T-cell (primary cell): Measurements from ENCODE around the gene SPATA13. TPM values are rescaled to one million over a fixed set of nuclear protein-coding genes. Genes with fewer than 3 reads are reported as not detected.

ENCODE experiments used
- ATAC-seq, 4 experiments: fragments of 200-7000 bp in 3 of 4; fragments of 150-1000 bp in 1 of 4; cut with Tn5 transposase; replicated peaks in 1 of 4; 1 replicate in 3 of 4; 2 replicates in 1 of 4; pipeline ENCODE4 v1.10.0; 2021; ENCODE audit warnings: moderate library complexity in 3 of 4, mild to moderate bottlenecking in 2 of 4, moderate number of reproducible peaks in 1 of 4
- CTCF ChIA-PET, 2 donors: fragments of 300-600 bp; sonication (Branson Sonifier 250); formaldehyde crosslinking; loops; one replicate each; lab custom pipeline; 2022; ENCODE audit warnings: antibody characterized with exemption in 2 of 2; lab: Charles Lee
- POLR2A ChIA-PET, 2 donors: fragments of 300-600 bp; sonication (Branson Sonifier 250); formaldehyde crosslinking; loops; one replicate each; lab custom pipeline; 2022; ENCODE audit warnings: antibody characterized with exemption in 2 of 2; lab: Charles Lee
- DNase-seq, 35 experiments: peaks; one replicate each; pipeline versions ENCODE4 v3.0.0 to v3.0.0-alpha.2; 2013 to 2023
- H3K27ac ChIP-seq: one replicate; pipeline ENCODE4 v1.5.1; 2013; ENCODE audit warnings: low read length
- H3K27me3 ChIP-seq, 2 experiments: replicated peaks in 1 of 2; 1 replicate in 1 of 2; 2 replicates in 1 of 2; pipeline versions ENCODE4 v1.6.1 to v1.7.0; 2013; ENCODE audit warnings: low read length in 1 of 2, mixed read lengths in 1 of 2; ENCODE audit not compliant: control insufficient read depth in 2 of 2, insufficient read depth in 2 of 2; ENCODE audit errors: extremely low read depth in 1 of 2
- H3K36me3 ChIP-seq, 2 donors: 1 replicate in 1 of 2; 2 replicates in 1 of 2; pipeline versions ENCODE4 v1.6.1 to v1.7.0; 2013; ENCODE audit warnings: low read length in 1 of 2; ENCODE audit not compliant: control insufficient read depth in 2 of 2, insufficient read depth in 1 of 2; ENCODE audit errors: extremely low read depth in 1 of 2
- H3K4me1 ChIP-seq, 2 experiments: 1 replicate in 1 of 2; 2 replicates in 1 of 2; pipeline versions ENCODE4 v1.6.1 to v1.7.0; 2013; ENCODE audit warnings: low read length in 2 of 2, mixed read lengths in 1 of 2; ENCODE audit not compliant: insufficient read depth in 2 of 2, control insufficient read depth in 1 of 2; ENCODE audit errors: extremely low read depth in 1 of 2
- H3K4me3 ChIP-seq, 2 donors: 1 replicate in 1 of 2; 2 replicates in 1 of 2; pipeline versions ENCODE4 v1.5.1 to v1.7.0; 2013; ENCODE audit warnings: mild to moderate bottlenecking in 2 of 2, low read length in 1 of 2, moderate library complexity in 1 of 2; ENCODE audit not compliant: control insufficient read depth in 1 of 2; ENCODE audit errors: extremely low read depth in 1 of 2
- H3K9me3 ChIP-seq: 2 replicates; pipeline ENCODE4 v1.7.0; 2013
- H3K27ac Mint-ChIP-seq, 2 donors: one replicate each; pipeline ENCODE4 v1.8.0; 2020 to 2021; ENCODE audit warnings: mild to moderate bottlenecking in 2 of 2, mixed read lengths in 2 of 2
- H3K27me3 Mint-ChIP-seq, 2 donors: one replicate each; pipeline ENCODE4 v1.8.0; 2021 to 2022; ENCODE audit warnings: mixed read lengths in 2 of 2
- H3K36me3 Mint-ChIP-seq: one replicate; pipeline ENCODE4 v1.8.0; 2021; ENCODE audit warnings: mixed read lengths
- H3K4me1 Mint-ChIP-seq, 3 donors: one replicate each; pipeline ENCODE4 v1.8.0; 2020 to 2022; ENCODE audit warnings: mixed read lengths in 3 of 3, mild to moderate bottlenecking in 1 of 3
- H3K4me3 Mint-ChIP-seq, 3 donors: one replicate each; pipeline ENCODE4 v1.8.0; 2020 to 2022; ENCODE audit warnings: mild to moderate bottlenecking in 3 of 3, mixed read lengths in 3 of 3, moderate library complexity in 3 of 3
- H3K9me3 Mint-ChIP-seq, 3 donors: one replicate each; pipeline ENCODE4 v1.8.0; 2020 to 2022; ENCODE audit warnings: mixed read lengths in 3 of 3
- WGBS: methylation state at CpG from one replicate; pipeline ENCODE4 v1.1.5; 2013; ENCODE audit warnings: missing lambda C conversion rate; ENCODE audit not compliant: insufficient coverage; 5-methylcytosine and 5-hydroxymethylcytosine counted together
- total RNA-seq, 35 experiments: library from RNA in 6 of 35; stranded (reverse) in 6 of 35; fragments of 120-200 nt in 1 of 35; gene quantifications; one replicate each; pipeline versions ENCODE4 v1.2.1 to v1.2.4 and lab custom pipeline; 2013 to 2026

SPATA13 gene
- total RNA-seq, 5 donors from 2014 or later (not counting 1 experiment from before 2014, with no cell fraction given): 90.3 to 109 (median 104) TPM

- Histone ChIP-seq H3K4me3 (no peak overlapping the region), H3K36me3 (peaks cover 4 to 13% of the 10 kb centered on the region in 2 donors), H3K4me1 (peaks cover 70 to 85% of the 10 kb centered on the region in 2 experiments), H3K27me3 (no peaks in the 10 kb centered on the region), H3K27ac (peak overlapping the region; percentile 83), H3K9me3 (no peaks in the 10 kb centered on the region)
- Mint-ChIP-seq H3K4me1 (peaks cover 89 to 95% (median 92%) of the 10 kb centered on the region in 3 donors), H3K27me3 (no peaks in the 10 kb centered on the region), H3K36me3 (peaks cover 19% of the 10 kb centered on the region), H3K4me3 (peak overlapping the region; percentile 62 to 94 (median 69)), H3K9me3 (no peaks in the 10 kb centered on the region), H3K27ac (peak overlapping the region; percentile 96 to 99)
- ChIA-PET POLR2A (interaction anchor here (0.6 to 7.2 kb wide), 5 partner anchors 10 to 26 kb away, joined by 3 to 93 read pairs (median 13); no protein-coding TSS in a partner anchor), CTCF (interaction anchor here in 1 of 2 donors (0.6 to 2.8 kb wide), 6 partner anchors 11 to 45 kb away, joined by 4 to 16 read pairs (median 8); no protein-coding TSS in a partner anchor)
- DNase-seq: no peak
- no peak for ATAC-seq
These were observed 114.5 kb downstream of the SPATA13 start for GRCh38 chr13:24275041-24275440.

- POLR2A ChIA-PET: interaction anchor here in 1 of 2 donors (1.2 kb wide), 1 partner anchor 10 kb away, joined by 3 read pairs; no protein-coding TSS in a partner anchor
- peak in 1 of 4 experiments; percentile 26 for ATAC-seq
- Mint-ChIP-seq H3K36me3 (peaks cover 31% of the 10 kb centered on the region), H3K4me3 (peak overlapping the region; percentile 22 to 59 (median 22)), H3K4me1 (peaks cover 91 to 94% (median 91%) of the 10 kb centered on the region in 3 donors), H3K27me3 (no peaks in the 10 kb centered on the region), H3K9me3 (no peaks in the 10 kb centered on the region), H3K27ac (peak overlapping the region; percentile 96 to 99)
- no peaks in the 10 kb centered on the region for H3K27me3 ChIP-seq
- H3K27ac ChIP-seq: peak overlapping the region; percentile 83
- peaks cover 60 to 86% of the 10 kb centered on the region in 2 experiments for H3K4me1 ChIP-seq
- no peak overlapping the region for H3K4me3 ChIP-seq
- WGBS: no CpG with 5 or more reads among the region's 2 CpGs
- CTCF ChIA-PET: interaction anchor here in 1 of 2 donors (0.6 to 1.3 kb wide), 2 partner anchors 12 to 25 kb away, joined by 3 to 4 read pairs; no protein-coding TSS in a partner anchor
- no peaks in the 10 kb centered on the region for H3K9me3 ChIP-seq
- DNase-seq: peak in 1 of 35 experiments; percentile 72
- H3K36me3 ChIP-seq: peaks cover 6 to 25% of the 10 kb centered on the region in 2 donors
These were observed 115.8 kb downstream of the SPATA13 start for GRCh38 chr13:24276306-24276705.

- no peak for DNase-seq
- ChIA-PET CTCF (interaction anchor here in 1 of 2 donors (1.3 kb wide), 1 partner anchor 13 kb away, joined by 4 read pairs; no protein-coding TSS in a partner anchor), POLR2A (interaction anchor here in 1 of 2 donors (0.6 to 1.2 kb wide), 3 partner anchors 11 to 19 kb away, joined by 3 to 8 read pairs (median 3); no protein-coding TSS in a partner anchor)
- Histone ChIP-seq H3K9me3 (no peaks in the 10 kb centered on the region), H3K27me3 (no peaks in the 10 kb centered on the region), H3K36me3 (peaks cover 11 to 31% of the 10 kb centered on the region in 2 donors), H3K27ac (peak overlapping the region; percentile 83), H3K4me3 (no peak overlapping the region), H3K4me1 (peaks cover 56 to 87% of the 10 kb centered on the region in 2 experiments)
- Mint-ChIP-seq H3K27ac (peak overlapping the region; percentile 11 to 55), H3K27me3 (no peaks in the 10 kb centered on the region), H3K9me3 (no peaks in the 10 kb centered on the region), H3K36me3 (peaks cover 34% of the 10 kb centered on the region), H3K4me1 (peaks cover 88 to 92% (median 90%) of the 10 kb centered on the region in 3 donors), H3K4me3 (peak overlapping the region in 1 of 3 donors; percentile 59)
- ATAC-seq: no peak
- no CpG with 5 or more reads among the region's 13 CpGs for WGBS
These were observed 116.3 kb downstream of the SPATA13 start for GRCh38 chr13:24276861-24277260.

GRCh38 chr13:24277761-24278160 lies 117.2 kb downstream of the SPATA13 start:
- Histone ChIP-seq H3K9me3 (no peaks in the 10 kb centered on the region), H3K27me3 (no peaks in the 10 kb centered on the region), H3K27ac (no peak overlapping the region), H3K4me1 (peaks cover 48 to 81% of the 10 kb centered on the region in 2 experiments), H3K4me3 (no peak overlapping the region), H3K36me3 (peaks cover 11 to 36% of the 10 kb centered on the region in 2 donors)
- ChIA-PET POLR2A (no interaction called here), CTCF (interaction anchor here in 1 of 2 donors (0.9 to 1.3 kb wide), 2 partner anchors 13 to 117 kb away, joined by 3 to 4 read pairs; partner anchors contain the start of gene SPATA13)
- Mint-ChIP-seq H3K27me3 (no peaks in the 10 kb centered on the region), H3K9me3 (no peaks in the 10 kb centered on the region), H3K4me1 (peaks cover 87 to 94% (median 93%) of the 10 kb centered on the region in 3 donors), H3K4me3 (peak overlapping the region in 1 of 3 donors; percentile 59), H3K27ac (peak overlapping the region; percentile 81), H3K36me3 (peaks cover 42% of the 10 kb centered on the region)
- DNase-seq (no peak), ATAC-seq (no peak)
- WGBS: 70% methylated on average over 2 of the region's 6 CpGs

GRCh38 chr13:24279327-24280110 lies 119.0 kb downstream of the SPATA13 start:
- Histone ChIP-seq H3K4me1 (peaks cover 33 to 67% of the 10 kb centered on the region in 2 experiments), H3K9me3 (no peaks in the 10 kb centered on the region), H3K27me3 (no peaks in the 10 kb centered on the region), H3K36me3 (peaks cover 13 to 52% of the 10 kb centered on the region in 2 donors), H3K4me3 (no peak overlapping the region), H3K27ac (no peak overlapping the region)
- DNase-seq: no peak
- Mint-ChIP-seq H3K27me3 (no peaks in the 10 kb centered on the region), H3K36me3 (peaks cover 53% of the 10 kb centered on the region), H3K9me3 (no peaks in the 10 kb centered on the region), H3K4me3 (peak overlapping the region in 1 of 3 donors; percentile 16), H3K4me1 (peaks cover 75 to 85% (median 81%) of the 10 kb centered on the region in 3 donors), H3K27ac (peak overlapping the region; percentile 67 to 75)
- ATAC-seq: no peak
- POLR2A ChIA-PET: interaction anchor here (0.6 to 0.7 kb wide), 2 partner anchors 14 to 871 kb away, joined by 3 to 6 read pairs; no protein-coding TSS in a partner anchor
- CTCF ChIA-PET: interaction anchor here (0.5 to 0.7 kb wide), 4 partner anchors 10 to 672 kb away, joined by 3 to 12 read pairs (median 6); no protein-coding TSS in a partner anchor
- WGBS: 90% methylated on average over 8 of the region's 8 CpGs

- peaks cover 18 to 63% of the 10 kb centered on the region in 2 donors for H3K36me3 ChIP-seq
- peaks cover 60% of the 10 kb centered on the region for H3K36me3 Mint-ChIP-seq
- WGBS: 84% methylated on average over 6 of the region's 7 CpGs
These were observed 120.2 kb downstream of the SPATA13 start for GRCh38 chr13:24280720-24281119.

More at GRCh38 chr13:24280720-24281119, 120.2 kb downstream of the SPATA13 start:
- Histone ChIP-seq H3K27ac (no peak overlapping the region), H3K27me3 (no peaks in the 10 kb centered on the region), H3K4me1 (peaks cover 24 to 55% of the 10 kb centered on the region in 2 experiments), H3K4me3 (no peak overlapping the region), H3K9me3 (no peaks in the 10 kb centered on the region)
- DNase-seq (no peak), ATAC-seq (no peak)
- Mint-ChIP-seq H3K27me3 (no peaks in the 10 kb centered on the region), H3K27ac (peak overlapping the region; percentile 71 to 75), H3K4me1 (peaks cover 64 to 75% (median 69%) of the 10 kb centered on the region in 3 donors), H3K4me3 (no peak overlapping the region), H3K9me3 (no peaks in the 10 kb centered on the region)
- POLR2A ChIA-PET: no interaction called here
- CTCF ChIA-PET: no interaction called here
